ENCODE measurements around the gene EML4. TPM values are rescaled to one million over a fixed set of nuclear protein-coding genes. Genes with fewer than 3 reads are reported as not detected.
"Not testable (repeated sequence)": the region's sequence is repeated elsewhere in the genome, so short reads cannot be mapped to it uniquely, and the experiment has no call there.

Gene EML4
- total RNA-seq, 3 donors from 2014 or later, result 19.4 to 68.5 (median 36.7) TPM

DNA sequence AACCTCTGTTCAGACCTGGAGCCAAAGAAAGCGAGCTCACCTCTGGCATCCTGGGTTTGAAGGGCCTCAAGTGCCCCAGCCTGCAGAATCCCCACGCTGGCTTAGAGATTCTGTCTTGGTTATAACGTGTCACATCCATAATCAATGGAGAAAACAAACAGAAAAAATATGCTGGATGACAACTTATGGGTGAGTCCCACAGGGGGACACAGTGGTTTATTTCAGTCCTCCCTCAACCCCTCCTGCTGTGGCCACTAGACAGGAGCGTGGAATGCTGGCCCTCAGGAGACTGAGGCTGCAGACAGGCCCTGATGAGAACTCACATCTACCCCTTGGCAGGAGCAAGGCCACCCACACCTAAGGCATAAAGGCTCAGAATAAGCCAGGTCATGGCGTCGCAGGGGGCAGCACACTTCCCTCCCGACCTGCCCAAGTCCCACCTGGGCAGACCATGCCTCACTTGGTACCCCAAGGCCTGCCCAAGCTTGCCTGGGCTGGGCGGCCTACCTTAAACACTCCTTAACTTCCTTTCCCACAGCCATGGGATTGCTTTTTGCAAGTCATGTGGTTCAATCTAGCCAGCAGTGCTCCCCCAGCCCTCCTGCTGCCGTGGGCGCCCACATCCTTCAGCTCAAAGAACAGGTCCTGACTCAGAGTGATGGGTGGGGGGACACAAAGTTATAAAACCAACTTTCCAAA is 171.9 kb downstream of the EML4 start:
- H3K36me3 ChIP-seq, result no peaks in the 10 kb centered on the region
- TF ChIP-seq POLR2AphosphoS5 (IDR thresholded peaks at IDR 0.05) (no peak), POLR2A (IDR thresholded peaks at IDR 0.05) (no peak)
- TF ChIP-seq, protein P1, sequence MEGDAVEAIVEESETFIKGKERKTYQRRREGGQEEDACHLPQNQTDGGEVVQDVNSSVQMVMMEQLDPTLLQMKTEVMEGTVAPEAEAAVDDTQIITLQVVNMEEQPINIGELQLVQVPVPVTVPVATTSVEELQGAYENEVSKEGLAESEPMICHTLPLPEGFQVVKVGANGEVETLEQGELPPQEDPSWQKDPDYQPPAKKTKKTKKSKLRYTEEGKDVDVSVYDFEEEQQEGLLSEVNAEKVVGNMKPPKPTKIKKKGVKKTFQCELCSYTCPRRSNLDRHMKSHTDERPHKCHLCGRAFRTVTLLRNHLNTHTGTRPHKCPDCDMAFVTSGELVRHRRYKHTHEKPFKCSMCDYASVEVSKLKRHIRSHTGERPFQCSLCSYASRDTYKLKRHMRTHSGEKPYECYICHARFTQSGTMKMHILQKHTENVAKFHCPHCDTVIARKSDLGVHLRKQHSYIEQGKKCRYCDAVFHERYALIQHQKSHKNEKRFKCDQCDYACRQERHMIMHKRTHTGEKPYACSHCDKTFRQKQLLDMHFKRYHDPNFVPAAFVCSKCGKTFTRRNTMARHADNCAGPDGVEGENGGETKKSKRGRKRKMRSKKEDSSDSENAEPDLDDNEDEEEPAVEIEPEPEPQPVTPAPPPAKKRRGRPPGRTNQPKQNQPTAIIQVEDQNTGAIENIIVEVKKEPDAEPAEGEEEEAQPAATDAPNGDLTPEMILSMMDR (IDR thresholded peaks at IDR 0.05), result no peak
- no peak for DNase-seq (ENCODE audit: low spot score in 2 of 2)
- intact Hi-C loops (cut with DNase I; ENCODE audit: low total_unique reads), result no loop called here
- no peaks in the 10 kb centered on the region for H3K9me3 ChIP-seq
- H3K27ac ChIP-seq, result peak overlapping the region in 1 of 2 donors; percentile 29
- H3K4me3 ChIP-seq, result no peak overlapping the region
- H3K27me3 ChIP-seq, result no peaks in the 10 kb centered on the region
- peaks cover 0 to 6% of the 10 kb centered on the region in 2 donors for H3K4me1 ChIP-seq

DNA sequence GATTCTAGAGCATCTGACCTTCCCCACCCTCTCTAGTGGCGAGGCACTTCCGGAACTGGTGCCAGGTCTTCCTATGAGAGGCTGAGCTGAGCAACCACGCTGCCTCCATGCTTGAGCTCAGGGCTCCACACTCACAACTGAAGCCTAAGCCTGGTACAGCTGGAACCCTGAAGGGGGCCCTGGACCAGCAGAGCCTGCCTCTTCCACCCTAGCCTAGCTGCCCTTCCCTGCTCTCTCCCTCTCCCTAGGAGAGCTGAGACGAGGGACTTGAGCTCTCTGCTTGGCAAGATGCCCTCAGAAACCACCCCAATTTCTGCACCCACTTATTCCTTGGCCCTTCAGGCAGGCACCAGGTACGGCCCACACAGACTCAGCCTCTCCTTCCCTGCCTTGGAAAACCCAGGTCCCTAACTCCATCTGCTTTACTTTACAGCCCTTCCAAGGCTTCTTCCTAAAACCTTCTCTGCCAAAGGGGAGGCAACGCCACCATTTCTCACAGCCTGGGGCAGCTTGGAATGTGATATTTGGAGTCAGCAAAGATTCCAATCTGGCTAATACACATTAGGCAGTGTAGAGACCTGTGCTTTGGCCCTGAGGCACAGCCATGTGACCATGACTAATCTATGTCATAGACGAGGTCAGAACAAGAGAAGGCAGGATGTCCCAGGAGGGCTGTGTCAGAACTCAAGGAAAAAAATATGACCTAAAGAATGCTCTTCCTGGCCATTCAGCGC is 173.1 kb downstream of the EML4 start:
- Histone ChIP-seq H3K27me3 (no peaks in the 10 kb centered on the region), H3K27ac (peak overlapping the region; percentile 62 to 70), H3K4me3 (no peak overlapping the region), H3K4me1 (peaks cover 0 to 6% of the 10 kb centered on the region in 2 donors), H3K36me3 (no peaks in the 10 kb centered on the region), H3K9me3 (no peaks in the 10 kb centered on the region)
- peak; percentile 49 to 64 for DNase-seq (ENCODE audit: low spot score in 2 of 2)
- TF ChIP-seq POLR2AphosphoS5 (IDR thresholded peaks at IDR 0.05) (no peak), POLR2A (IDR thresholded peaks at IDR 0.05) (no peak)
- TF ChIP-seq, protein P1 (IDR thresholded peaks at IDR 0.05), result no peak
- intact Hi-C loops (cut with DNase I; ENCODE audit: low total_unique reads), result no loop called here

DNA sequence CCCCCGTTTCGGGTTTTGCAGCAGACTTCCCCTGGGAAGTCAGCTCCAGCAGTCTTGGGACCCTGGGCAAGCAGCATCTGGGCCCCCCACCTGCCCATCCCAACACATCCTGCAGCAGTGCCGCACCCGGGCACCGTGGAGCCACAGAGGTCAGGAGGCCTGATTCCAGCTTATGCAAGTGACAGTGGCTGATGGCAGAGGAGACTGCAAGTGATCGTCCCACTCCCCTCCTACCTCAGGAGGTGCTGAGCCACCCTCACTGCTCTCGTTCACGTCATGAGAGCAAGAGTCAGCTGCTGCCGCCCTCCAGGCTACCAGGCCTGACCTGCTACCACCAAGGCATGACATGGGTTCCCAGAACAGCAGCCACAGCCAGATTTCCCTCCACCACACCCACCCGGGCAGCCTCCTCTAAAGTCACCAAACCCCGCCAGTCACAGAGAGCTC is 173.7 kb downstream of the EML4 start:
- Histone ChIP-seq H3K9me3 (no peaks in the 10 kb centered on the region), H3K4me1 (peaks cover 0 to 6% of the 10 kb centered on the region in 2 donors), H3K27ac (peak overlapping the region; percentile 62 to 70), H3K27me3 (no peaks in the 10 kb centered on the region), H3K4me3 (no peak overlapping the region), H3K36me3 (no peaks in the 10 kb centered on the region)
- TF ChIP-seq POLR2AphosphoS5 (IDR thresholded peaks at IDR 0.05) (no peak), POLR2A (IDR thresholded peaks at IDR 0.05) (no peak)
- TF ChIP-seq, protein P1 (IDR thresholded peaks at IDR 0.05), result no peak
- DNase-seq (ENCODE audit: low spot score in 2 of 2), result no peak
- intact Hi-C loops (cut with DNase I; ENCODE audit: low total_unique reads), result no loop called here

DNA sequence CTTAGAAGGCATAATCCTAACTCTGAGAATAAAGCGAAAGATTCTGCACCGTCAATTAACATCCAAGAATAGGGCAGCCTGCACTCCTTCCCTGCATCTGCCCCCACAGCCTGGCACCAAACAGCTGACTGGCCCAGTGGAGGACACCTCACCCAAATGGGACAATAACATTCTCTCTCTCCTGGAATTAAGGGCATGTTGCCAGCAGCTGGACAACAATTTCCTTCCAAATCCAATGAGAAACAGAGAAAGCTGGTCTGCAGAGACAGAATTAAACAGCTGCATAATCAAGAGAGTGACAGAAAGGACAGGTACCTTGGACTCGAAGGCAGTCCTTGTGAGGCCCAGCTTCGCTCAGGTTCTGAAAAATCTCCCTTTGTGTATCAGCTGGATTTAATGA is 176.8 kb downstream of the EML4 start:
- H3K4me3 ChIP-seq, result no peak overlapping the region
- H3K4me1 ChIP-seq, result peaks cover 0 to 6% of the 10 kb centered on the region in 2 donors
- no peaks in the 10 kb centered on the region for H3K27me3 ChIP-seq
- no peak overlapping the region for H3K27ac ChIP-seq
- DNase-seq (ENCODE audit: low spot score in 2 of 2), result no peak
- intact Hi-C loops (cut with DNase I; ENCODE audit: low total_unique reads), result no loop called here
- H3K9me3 ChIP-seq, result no peaks in the 10 kb centered on the region
- H3K36me3 ChIP-seq, result no peaks in the 10 kb centered on the region
- TF ChIP-seq POLR2AphosphoS5 (IDR thresholded peaks at IDR 0.05) (no peak), POLR2A (IDR thresholded peaks at IDR 0.05) (no peak)
- TF ChIP-seq, protein P1 (IDR thresholded peaks at IDR 0.05), result no peak

DNA sequence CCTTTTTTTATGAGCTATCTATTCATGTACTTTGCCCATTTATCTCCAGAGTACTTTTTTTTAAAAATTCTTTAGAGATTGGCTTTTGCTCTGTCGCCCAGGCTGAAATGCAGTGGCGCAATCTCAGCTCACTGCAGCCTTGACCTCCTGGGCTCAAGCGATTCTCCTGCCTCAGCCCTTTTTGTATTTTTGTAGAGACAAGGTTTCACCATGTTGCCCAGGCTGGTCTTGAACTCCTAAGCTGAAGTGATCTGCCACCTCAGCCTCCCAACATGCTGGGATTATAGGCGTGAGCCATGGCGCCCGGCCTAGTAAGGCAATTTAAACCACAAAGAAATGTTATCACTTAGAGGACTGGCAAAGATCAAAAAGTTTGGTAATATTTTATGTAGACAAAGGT is 177.7 kb downstream of the EML4 start:
- DNase-seq (ENCODE audit: low spot score in 2 of 2); H3K27me3 ChIP-seq; H3K27ac ChIP-seq; intact Hi-C loops (cut with DNase I; ENCODE audit: low total_unique reads); H3K9me3 ChIP-seq; H3K4me1 ChIP-seq; H3K36me3 ChIP-seq; H3K4me3 ChIP-seq: not testable (repeated sequence)

DNA sequence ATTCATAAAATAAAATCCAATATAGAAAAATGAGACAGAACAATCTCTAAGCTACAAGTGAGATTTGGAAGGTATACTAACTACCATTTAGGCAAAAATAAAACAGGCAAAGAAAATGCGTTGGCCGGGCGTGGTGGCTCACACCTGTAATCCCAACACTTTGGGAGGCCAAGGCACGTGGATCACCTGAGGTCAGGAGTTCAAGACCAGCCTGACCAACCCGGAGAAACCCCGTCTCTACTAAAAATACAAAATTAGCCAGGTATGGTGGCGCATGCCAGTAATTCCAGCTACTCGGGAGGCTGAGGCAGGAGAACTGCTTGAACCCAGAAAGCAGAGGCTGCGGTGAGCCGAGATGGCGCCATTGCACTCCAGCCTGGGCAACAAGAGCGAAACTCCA is 178.4 kb downstream of the EML4 start:
- H3K36me3 ChIP-seq; intact Hi-C loops (cut with DNase I; ENCODE audit: low total_unique reads); H3K9me3 ChIP-seq; H3K27me3 ChIP-seq; H3K27ac ChIP-seq; H3K4me1 ChIP-seq; DNase-seq (ENCODE audit: low spot score in 2 of 2); H3K4me3 ChIP-seq: not testable (repeated sequence)
